ENCODE results near the gene CLMN.

The CLMN gene

DNA sequence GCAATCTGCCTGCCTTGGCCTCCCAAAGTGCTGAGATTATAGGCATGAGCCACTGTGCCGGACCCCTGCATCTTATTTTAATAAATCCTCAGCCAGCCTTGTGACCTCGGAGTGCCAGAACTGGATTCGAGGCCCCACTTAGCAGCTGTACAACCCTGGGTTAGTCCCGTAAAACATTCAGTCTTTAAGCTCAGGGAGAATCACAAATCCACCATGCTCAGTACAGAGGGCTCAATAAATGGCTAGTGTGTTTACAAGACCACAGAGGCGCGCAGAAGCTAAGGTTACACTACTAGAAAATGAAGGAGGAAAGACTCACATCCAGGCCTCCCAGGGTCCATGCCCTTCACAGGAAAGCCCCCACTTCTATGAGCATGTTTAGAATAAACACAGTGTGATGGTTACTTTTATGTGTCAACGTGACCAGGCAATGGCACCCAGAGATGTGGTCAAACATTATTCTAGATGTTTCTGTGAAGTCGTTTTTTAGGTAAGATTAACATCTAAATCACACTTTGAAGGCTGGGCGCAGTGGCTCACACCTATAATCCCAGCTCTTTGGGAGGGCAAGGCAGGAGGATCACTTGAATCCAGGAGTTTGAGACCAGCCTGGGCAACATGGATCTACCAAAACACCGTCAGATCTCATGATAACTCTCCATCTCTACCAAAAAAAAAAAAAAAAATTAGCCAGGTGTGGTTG is 55.3 kb downstream of the CLMN start:
- TF ChIP-seq, protein P1, sequence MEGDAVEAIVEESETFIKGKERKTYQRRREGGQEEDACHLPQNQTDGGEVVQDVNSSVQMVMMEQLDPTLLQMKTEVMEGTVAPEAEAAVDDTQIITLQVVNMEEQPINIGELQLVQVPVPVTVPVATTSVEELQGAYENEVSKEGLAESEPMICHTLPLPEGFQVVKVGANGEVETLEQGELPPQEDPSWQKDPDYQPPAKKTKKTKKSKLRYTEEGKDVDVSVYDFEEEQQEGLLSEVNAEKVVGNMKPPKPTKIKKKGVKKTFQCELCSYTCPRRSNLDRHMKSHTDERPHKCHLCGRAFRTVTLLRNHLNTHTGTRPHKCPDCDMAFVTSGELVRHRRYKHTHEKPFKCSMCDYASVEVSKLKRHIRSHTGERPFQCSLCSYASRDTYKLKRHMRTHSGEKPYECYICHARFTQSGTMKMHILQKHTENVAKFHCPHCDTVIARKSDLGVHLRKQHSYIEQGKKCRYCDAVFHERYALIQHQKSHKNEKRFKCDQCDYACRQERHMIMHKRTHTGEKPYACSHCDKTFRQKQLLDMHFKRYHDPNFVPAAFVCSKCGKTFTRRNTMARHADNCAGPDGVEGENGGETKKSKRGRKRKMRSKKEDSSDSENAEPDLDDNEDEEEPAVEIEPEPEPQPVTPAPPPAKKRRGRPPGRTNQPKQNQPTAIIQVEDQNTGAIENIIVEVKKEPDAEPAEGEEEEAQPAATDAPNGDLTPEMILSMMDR (IDR thresholded peaks at IDR 0.05; ENCODE audit: borderline replicate concordance, insufficient read depth, low read depth, low read length): no peak

DNA sequence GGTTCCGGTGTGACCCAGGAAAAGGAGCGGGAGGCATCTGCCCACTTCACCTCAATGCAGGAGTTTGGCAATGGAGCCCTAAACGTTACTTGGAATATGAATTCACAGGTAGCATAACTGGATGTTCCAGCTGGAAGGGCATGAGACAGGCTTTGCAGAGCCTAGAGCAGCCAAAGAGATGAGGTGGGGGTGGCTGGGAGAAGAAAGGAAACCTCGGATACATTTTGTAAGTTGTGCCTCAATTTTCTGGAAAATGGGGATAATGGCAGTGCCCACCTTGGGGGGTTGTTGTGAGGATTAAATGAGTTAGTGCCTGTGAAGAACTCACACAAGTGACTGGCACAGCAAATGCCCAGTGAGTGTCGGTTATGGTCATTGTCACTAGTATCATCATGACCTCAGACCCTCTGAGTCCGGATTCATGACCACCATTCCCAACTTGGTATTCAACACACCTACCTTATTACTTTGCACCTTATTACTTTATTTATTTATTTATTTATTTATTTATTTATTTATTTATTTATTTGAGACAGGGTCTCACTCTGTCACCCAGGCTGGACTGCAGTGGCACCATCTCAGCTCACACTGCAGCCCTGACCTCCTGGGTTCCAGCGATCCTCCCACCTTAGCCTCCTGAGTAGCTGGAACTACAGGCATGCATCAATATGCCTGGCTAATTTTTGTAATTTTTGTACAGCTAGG is 56.0 kb downstream of the CLMN start:
- no peak overlapping the region for H3K4me3 ChIP-seq (ENCODE audit: low read depth, low read length)
- TF ChIP-seq, protein P1 (IDR thresholded peaks at IDR 0.05; ENCODE audit: borderline replicate concordance, insufficient read depth, low read depth, low read length): no peak

More for the DNA sequence above, 55.3 kb downstream of the CLMN start:
- H3K4me3 ChIP-seq (ENCODE audit: low read depth, low read length): no peak overlapping the region

DNA sequence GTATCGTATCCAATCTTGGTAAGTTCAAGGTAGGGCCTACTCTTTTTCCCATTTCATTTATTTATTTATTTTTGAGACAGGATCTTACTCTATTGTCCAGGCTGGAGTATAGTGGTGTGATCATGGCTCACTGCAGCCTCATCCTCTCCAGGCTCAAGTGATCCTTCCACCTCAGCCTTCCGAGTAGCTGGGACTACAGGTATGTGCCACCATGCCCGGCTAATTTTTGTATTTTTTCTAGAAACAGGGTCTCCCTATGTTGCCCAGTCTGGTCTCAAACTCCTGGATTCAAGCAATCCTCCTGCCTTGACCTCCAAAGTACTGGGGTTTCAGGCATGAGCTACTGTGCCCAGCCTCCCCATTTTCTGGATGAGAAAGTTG is 57.2 kb downstream of the CLMN start:
- TF ChIP-seq, protein P1 (IDR thresholded peaks at IDR 0.05; ENCODE audit: borderline replicate concordance, insufficient read depth, low read depth, low read length): no peak
- no peak overlapping the region for H3K4me3 ChIP-seq (ENCODE audit: low read depth, low read length)

DNA sequence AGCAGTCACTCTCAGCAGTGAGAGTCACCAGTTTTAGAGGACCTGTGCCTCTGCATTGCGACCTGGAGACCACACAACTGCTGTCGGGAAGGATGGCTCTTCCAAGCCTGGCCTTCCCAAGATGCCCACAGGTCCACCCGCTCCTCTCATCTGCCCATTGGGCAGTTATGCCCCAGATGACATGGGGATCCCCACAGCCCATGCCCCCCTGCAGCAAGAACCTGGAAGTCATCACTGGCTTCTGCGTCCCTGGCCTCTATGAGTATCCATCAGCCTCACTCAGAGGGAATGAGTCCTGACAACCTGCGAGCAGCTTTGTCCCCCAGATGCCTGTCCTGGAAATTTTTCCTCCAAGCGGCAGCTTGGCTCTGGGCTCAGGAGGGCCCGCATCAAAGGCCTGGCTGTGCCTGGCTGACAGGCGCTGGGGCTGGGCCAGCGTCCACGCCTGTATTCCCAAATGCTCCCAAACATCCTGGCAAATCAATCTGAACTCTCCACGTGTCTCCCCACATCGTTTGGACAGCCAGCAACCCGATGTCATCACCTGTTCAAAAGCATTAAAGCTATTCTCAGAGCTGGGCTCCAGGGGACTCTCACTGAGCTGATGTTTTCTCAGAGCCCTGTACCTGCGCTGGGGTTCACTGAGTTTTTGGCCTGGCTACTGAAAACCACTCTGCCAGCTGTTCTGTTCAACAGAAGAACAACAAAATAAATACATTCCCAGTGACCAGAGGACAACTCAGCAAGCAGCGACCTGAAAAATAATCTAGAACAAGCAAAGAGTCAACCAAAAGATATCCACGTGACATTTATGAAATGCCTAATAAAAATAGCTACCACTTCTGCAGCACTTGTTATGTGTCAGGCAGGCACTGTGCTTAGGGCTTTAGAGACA is 57.8 kb downstream of the CLMN start:
- no peak overlapping the region for H3K4me3 ChIP-seq (ENCODE audit: low read depth, low read length)
- TF ChIP-seq, protein P1 (IDR thresholded peaks at IDR 0.05; ENCODE audit: borderline replicate concordance, insufficient read depth, low read depth, low read length): no peak

DNA sequence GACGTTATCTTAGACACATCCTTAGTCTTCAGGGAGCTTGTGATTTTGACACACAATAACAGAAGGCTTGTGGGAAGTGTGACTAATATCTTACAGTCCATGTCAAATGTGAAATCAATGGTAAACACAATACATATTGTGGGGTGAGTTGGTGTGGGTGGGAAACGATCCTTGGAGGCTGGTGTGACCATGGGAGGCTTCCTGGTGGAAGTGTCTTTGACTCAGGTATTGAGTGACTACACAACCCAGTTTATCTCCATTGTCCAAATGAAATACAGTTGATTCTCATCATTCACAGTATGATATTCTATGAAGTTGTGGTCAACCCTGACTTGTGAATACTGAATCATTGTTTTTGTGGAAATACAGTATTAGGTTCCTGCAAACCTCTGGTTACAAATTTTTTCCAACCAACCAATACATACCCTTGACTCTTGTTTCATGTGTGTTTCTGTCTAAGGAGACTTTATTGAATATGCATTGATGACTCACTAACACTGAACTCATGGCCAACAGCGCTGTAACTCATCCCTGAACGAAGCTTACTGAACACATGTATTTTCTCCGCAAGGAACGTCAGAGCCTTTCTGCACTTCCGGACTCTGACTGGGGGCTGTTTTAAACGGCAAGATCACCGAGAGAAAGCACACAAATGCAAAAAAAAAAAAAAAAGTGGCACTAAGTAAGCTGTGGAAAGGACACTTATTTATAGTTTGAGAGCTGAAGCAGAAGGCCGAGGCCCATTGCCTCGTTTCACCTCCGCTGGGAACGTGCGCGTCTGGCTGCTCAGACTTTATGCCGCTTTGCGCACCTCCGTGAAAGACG is 59.0 kb downstream of the CLMN start:
- TF ChIP-seq, protein P1 (IDR thresholded peaks at IDR 0.05; ENCODE audit: borderline replicate concordance, insufficient read depth, low read depth, low read length): no peak
- H3K4me3 ChIP-seq (ENCODE audit: low read depth, low read length): no peak overlapping the region

DNA sequence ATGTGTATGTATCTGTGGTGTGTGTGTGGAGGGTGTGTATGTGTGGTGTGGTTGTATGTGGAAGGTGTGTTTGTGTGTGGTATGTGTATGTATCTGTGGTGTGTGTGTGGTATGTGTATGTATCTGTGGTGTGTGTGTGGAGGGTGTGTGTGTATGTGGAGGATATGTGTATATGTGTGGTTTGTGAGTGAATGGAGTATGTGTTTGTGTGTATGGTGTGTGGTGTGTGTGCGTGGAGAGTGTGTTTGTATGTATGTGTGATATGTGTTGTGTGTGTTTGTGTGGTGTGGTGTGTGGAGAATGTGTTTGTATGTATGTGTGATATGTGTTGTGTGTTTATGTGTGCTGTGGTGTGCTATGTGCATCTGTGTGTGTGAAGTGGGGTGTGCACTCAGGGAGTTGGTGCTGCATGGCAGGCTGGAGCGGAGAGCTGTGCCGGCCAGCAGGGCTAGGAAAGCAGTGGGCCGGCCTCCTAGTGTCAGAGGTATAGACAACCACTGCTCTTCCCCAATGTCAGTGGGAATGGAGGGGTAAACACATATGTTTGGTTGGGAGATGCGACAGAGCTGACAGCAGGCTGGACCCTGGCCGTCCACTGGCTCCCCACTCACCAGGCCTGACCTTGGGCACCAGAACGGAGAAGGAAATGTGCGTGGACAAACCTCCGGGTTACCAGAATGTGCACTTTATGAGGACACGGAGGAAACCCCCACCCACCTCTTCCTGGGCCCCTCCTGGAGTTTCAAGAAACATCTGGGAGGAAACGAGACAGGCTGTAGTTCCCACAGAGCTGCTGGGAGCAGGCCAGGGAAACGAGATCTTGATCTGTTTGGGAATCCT is 60.7 kb downstream of the CLMN start:
- no peak overlapping the region for H3K4me3 ChIP-seq (ENCODE audit: low read depth, low read length)
- TF ChIP-seq, protein P1 (IDR thresholded peaks at IDR 0.05; ENCODE audit: borderline replicate concordance, insufficient read depth, low read depth, low read length): no peak

Measured in GM12875 (cell line).